Occipital lobe (tissue), 2 donors: ENCODE measurements around the gene PSMB11. TPM values are rescaled to one million over a fixed set of nuclear protein-coding genes. Genes with fewer than 3 reads are reported as not detected.
"Not testable (repeated sequence)": the region's sequence is repeated elsewhere in the genome, so short reads cannot be mapped to it uniquely, and the experiment has no call there.

Source experiments
- DNase-seq: peaks from one replicate; lab custom pipeline; 2025; lab: John Stamatoyannopoulos, UW
- total RNA-seq: library from RNA; depleted of rRNA; stranded (reverse); fragments of >200 nt; gene quantifications from one replicate; pipeline ENCODE4 v1.2.3, GENCODE V29; 2014

The PSMB11 gene, protein sequence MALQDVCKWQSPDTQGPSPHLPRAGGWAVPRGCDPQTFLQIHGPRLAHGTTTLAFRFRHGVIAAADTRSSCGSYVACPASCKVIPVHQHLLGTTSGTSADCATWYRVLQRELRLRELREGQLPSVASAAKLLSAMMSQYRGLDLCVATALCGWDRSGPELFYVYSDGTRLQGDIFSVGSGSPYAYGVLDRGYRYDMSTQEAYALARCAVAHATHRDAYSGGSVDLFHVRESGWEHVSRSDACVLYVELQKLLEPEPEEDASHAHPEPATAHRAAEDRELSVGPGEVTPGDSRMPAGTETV
- not detected for total RNA-seq

DNA sequence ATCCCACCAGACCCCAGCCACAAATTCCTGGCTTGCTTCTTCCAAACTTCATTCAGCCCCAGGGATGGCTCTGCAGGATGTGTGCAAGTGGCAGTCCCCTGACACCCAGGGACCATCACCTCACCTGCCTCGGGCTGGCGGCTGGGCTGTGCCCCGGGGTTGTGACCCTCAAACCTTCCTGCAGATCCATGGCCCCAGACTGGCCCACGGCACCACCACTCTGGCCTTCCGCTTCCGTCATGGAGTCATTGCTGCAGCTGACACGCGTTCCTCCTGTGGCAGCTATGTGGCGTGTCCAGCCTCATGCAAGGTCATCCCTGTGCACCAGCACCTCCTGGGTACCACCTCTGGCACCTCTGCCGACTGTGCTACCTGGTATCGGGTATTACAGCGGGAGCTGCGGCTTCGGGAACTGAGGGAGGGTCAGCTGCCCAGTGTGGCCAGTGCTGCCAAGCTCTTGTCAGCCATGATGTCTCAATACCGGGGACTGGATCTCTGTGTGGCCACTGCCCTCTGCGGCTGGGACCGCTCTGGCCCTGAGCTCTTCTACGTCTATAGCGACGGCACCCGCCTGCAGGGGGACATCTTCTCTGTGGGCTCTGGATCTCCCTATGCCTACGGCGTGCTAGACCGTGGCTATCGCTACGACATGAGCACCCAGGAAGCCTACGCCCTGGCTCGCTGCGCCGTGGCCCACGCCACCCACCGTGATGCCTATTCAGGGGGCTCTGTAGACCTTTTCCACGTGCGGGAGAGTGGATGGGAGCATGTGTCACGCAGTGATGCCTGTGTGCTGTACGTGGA, at the start of gene PSMB11:
TSS of gene PSMB11 (plus strand) at position 51 of the 804 bp plus-strand sequence. CDS start at position 65, 14 bp downstream.
- no peak for DNase-seq

DNA sequence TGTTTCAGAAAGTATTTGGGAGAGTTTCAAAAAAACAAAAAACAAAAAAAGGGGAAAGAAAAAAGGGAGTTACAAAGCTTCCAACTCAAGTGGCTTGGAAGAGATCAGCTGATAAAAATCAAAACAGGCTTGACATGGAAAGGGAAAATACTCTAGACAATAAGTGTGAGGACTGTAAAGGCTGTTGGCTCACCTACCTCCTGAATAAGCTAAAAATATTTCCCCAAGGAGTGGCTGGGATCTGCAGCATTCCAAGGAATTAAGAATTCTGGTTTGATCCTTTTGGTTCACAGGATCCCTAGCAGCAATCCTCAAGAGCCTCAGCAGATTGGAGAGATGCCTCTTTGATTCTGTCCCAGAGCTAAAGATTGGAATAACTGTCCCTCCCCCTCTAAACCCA, 48.5 kb upstream of the PSMB11 start:
- DNase-seq, result no peak

DNA sequence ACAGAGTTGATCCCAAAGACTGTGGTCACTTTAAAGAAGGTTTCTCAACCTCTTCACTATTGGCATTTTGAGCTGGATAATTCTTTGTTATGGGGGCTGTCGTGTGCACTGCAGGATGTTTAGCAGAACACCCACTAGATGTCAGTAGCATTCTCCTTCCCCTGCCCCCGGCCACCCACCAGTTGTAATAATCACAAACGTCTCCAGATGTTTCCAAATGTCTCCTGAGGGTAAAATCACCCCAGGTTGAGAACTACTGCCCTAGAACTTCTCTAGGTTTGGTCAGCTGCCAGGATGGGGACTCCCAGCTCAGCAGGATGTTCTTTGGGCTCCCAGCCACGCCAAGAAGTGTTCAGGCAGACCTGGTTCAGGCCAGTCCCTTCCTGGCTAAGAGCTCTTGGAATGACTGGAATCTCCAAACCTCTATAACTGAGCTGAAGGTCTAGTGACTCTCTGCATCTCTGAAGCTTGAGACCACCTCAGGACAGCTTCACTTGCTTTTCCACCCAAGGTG, 47.2 kb upstream of the PSMB11 start:
- DNase-seq, result no peak

DNA sequence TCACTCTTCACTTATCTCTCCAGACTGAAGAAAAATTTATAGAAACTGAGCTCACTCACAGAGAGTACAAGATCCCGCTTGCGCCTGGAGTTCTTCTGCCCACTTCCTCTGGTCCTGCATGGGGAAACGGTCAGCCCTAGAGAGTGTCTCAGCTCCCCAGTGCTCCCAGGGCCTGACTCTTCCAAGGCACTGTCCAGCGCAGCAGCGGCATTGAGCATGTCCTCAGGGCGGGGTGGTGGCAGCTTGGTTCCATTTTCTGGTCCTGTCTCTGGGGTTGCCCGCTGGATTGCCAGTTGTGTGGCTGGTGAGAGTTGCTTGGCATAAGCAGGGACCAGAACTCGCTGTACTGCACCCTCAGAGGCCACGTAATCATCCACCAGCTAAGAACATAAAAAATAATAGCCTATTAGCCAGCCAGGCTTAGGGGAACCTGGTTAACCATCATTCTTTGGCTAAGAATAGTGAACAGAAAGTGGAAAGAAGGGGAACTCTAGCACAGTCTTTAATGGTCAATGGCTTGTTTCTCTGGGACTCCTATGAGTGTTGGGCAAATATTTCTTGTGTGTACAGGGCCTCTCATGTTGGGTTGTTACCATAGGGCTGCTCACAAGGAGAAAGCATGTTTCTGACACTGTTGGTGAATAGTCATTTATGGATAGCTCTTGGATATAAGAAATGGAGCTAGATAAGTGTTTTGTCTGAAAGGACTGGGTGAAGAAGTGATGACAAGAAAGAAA, 46.0 kb upstream of the PSMB11 start:
- no peak for DNase-seq

DNA sequence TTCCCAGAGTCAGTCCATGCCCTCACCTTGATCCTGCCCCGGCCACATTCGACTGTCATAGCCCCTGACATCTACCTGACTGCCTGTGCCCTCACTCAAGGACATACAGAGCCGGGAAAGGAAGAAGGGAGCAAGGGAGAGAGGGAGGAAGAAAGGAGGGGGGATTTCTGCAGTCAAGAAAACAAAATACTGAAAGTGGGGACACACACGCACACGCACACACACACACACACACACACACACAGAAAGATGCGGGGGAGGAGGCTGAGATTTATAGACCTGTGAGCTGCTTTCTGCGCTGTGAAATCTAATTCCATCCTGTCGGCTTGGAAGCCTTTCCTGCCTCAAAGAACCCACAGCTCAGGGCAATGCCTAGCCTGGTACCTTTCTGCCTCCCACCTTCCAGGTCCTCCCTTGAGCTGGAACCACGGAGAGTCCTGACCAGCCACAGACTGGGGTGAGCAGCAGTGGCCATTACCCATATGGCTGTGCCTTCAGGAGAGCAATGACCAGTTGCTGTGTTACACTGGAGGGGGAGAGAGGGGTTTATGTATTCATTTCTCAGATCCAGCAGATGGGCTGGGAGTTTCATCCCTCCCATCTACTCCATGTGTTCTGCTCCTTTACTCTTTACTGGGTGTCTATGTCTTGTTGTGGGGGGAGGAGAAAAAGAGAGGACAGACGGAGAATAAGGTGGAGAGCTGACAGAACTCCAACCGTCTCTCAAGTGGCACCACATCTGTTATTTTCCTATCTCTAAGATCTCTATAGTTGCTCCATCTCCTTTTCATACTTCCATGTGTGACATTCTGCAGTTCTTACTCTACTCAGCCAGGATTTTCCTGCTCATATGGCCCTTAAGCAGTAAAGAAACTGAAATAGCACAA, 45.0 kb upstream of the PSMB11 start:
- peak; percentile 20 for DNase-seq

DNA sequence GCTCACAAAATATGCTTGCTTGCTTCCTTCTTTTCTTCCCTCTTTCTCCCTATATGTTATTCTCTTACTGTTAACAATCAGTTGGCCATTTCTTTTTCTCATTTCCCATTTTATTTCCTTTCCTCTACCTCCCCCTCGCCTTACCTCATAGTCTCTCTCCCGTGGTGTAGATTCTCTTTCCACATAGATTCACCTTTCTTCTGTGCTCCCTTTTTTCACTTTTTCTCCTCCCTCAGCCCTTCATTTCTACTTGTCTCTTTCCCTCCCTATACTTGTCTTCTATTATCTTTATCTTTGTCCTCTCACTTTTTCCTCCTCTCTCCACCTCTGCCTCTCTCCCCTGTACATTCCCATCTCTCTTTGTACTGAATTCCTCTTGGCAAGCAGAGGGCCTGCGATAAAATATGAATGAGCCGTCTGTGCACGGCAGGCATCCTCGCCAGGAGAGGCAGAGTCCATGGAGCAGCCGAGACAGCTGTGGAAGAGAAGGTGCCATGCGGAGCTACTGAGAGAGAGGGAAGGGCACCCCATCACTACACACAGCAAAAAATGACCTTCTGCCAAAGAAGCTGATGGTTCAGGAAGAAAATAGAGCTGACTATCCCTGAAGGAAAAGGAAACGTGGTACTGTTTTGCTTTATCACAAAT, 44.2 kb upstream of the PSMB11 start:
- DNase-seq, result no peak

DNA sequence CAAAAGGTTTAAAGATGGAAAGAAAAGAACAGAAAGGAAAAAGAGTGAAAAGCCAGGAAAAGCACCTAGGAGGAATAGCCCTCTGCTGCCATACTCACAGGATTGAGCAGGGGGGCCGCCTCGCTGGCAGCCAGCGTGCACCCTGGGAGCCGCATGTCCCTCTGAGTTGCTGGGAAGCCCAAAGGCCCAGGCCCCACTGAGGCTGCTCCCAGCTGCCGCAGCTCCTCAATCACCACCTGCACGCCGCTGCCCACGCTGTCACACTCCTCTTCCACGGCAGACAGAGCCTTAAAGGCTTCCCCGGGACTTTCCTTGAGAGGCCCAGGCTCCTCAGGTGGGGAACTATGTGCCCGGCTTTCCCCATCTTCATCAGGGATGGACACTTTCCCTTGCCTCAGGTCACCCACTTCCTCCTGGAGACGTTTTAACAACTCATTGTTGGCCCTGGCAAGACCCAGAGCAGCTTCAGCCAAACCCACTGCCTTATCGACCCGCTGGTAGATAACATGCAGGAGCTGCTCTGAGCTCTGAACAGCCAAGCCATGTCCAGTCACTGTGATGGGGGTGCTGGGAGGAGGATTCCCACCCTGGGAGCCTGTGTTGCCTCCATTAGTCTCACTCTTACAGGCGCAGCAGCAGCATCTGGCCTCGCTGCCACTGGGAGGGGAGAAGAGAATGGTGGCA, 43.5 kb upstream of the PSMB11 start:
- no peak for DNase-seq

DNA sequence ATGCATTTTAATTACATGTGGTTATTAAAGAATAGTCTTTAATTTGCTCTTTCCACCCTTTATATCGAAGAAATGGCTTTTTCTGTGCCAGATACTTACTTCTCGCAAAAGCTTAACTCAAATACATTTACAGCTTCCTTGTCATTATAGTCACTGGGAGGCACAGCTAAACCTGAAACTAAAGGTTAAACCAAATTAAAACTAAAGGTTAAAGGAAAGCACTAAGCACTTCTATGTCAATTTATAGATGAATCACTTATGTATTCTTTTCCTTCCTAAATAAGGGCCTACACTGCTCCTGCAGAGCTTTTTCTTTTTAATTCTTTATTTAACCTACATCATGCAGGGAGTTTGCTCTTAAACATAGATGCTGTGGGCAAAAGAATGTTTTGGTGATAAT, 41.2 kb upstream of the PSMB11 start:
- DNase-seq, result no peak

DNA sequence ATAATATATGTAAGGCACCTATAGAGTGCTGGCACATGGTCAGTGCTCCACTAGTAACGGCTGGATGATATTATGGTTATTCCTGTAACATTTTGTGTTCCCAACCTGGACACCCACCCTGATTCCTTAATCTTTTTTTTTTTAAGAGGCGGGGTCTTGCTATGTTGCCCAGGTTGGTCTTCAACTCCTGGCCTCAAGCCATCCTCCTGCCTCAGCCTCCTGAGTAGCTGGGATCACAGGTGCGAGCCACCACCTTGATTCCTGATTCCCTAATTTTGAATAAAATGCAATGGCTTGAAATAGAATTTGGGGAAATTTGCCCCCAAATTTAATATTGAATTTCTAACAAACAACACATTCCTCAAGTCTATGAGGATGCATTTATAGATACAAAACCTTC, 39.4 kb upstream of the PSMB11 start:
- no peak for DNase-seq

DNA sequence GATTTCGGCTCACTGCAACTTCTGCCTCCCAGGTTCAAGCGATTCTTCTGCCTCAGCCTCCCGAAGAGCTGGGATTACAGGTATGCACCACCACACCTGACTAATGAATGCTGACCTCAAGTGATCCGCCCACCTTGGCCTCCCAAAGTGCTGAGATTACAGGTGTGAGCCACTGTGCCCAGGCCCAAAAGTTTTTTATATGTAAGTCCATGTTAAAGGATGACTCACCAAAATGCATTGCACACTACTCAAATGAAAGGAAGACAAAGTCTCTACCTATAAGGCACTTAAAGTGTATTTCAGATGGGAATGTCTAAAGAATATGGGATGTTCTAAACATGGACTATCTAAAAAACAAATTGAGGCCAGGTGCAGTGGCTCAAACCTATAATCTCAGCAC, 37.7 kb upstream of the PSMB11 start:
- DNase-seq, result not testable (repeated sequence)

DNA sequence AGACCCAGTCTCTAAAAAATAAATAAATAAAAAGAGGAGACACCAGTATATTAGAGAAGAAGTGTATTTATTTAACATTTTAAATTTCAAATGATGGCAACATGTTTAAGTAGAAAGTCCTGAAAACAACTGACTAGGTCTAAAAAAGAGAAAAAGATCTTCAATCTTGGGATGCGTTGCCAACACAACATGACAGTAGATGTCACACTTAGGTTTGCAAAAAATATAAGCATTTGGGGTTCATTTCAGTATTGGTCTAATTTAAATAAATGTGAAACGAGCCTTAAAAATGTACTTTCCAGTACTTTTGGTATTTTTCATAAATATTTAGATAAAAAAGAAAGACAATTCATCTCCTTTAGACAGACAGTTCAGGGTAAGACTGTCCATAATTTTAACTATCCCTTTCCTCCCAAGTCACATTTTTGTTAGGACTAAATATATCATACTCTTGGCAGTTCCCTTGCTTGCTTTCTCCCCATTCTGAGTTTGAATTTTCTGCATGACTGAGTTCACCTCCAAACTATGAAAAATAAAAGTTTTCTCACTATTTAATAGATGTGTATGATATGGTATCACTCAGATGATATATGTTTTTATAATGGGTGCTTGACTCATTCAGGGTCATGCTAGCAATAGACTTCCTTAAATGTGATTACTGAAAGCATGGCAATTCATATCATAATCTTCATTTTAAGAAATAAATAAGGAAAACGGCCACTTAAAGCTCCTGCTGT, 36.4 kb upstream of the PSMB11 start:
- DNase-seq, result no peak

DNA sequence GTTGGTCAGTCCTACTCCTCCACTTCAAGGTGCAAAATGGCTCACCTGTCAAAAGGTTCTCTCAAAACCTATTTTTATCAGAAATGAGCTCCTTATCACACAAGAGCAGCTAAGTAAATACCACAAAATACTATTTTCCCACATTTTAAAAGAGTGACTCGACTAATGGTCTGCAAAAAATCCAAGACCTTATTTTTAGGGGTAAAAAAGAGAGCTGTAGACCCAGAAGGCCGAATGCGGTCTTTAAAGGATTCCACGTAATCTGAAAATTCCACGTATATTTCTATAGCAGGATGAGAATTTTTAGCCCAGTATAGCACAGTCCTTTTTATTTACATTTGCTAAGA, 35.9 kb upstream of the PSMB11 start:
- DNase-seq, result no peak

DNA sequence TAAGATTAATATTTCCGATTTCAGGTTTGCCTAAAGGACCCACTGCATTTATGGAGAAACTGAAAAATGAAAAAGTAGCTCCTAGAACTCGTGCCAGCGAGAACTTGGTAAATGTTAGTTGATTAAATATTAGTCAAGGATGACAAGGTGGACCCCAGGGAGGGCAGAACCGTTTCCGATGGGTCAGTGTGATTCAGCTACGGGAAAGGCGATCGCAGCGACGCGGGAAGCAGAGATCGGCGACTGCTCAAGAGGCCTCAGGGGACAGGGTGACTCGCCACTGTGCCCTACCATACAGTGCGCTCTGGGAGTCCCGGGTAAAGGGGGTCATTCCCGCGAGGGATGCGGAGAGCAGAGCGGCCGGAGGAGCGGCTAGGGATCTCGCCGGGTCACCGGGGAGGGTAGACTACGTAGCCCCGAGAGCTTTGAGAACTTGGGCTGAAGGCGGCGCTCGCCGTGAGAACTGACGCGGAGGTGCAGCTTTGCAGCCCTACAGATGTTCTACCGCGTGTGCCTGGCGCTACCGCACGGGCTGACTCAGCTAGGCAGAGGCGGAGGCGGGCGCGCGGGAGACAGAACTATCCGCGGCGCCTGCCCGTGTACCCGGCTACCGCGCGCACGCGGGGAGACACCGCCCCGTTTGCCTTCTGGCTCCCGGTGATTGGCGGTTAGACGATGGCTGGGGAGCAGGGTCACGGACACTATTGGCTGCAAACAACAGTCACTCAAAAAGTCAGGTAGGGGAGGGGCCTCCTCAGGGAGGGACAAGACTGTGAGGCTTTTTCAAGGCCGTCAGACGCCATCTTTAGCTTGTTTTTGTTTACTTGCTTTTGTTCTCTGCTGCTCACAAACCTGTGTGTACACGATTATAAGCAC, 35.2 kb upstream of the PSMB11 start:
- DNase-seq, result peak; percentile 99

DNA sequence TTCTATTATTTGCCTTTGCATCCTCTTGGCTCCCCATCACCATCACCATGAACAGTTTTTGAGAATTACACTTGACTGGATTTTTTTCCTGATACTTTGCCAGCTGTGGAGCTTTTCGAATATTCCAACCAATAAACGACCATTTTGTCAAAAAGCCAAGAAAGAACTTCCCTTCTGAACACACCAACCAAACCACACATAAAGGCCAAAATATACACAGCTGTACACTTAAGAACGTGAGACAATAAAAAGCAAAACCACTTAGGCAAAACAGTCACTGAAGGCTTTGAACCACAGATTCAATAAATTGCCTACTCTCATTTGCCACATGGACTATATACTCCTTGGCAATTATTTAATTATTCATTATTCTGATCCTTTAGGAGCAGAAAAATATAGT, 33.2 kb upstream of the PSMB11 start:
- DNase-seq, result no peak

DNA sequence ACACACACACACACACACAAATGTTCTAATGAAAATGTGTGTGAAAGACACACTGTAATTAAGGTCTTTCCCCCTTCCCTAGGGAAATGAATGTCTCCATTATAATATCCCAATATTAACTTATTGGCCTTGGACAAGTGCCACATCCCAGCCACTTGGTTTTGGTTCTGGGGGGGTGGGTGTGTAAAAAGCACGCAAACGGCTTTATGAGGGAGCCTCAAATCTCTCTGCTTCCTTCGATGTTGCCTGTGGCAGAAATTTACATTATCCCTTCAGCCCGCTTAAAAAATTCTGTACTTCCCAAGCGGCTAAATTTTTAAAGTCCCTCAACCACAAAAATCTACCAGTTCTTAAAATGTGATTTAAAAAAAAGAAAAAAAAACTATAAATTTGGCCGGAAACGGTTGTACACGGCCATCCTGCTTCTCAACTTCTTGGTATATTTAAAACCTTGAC, 32.5 kb upstream of the PSMB11 start:
- no peak for DNase-seq

DNA sequence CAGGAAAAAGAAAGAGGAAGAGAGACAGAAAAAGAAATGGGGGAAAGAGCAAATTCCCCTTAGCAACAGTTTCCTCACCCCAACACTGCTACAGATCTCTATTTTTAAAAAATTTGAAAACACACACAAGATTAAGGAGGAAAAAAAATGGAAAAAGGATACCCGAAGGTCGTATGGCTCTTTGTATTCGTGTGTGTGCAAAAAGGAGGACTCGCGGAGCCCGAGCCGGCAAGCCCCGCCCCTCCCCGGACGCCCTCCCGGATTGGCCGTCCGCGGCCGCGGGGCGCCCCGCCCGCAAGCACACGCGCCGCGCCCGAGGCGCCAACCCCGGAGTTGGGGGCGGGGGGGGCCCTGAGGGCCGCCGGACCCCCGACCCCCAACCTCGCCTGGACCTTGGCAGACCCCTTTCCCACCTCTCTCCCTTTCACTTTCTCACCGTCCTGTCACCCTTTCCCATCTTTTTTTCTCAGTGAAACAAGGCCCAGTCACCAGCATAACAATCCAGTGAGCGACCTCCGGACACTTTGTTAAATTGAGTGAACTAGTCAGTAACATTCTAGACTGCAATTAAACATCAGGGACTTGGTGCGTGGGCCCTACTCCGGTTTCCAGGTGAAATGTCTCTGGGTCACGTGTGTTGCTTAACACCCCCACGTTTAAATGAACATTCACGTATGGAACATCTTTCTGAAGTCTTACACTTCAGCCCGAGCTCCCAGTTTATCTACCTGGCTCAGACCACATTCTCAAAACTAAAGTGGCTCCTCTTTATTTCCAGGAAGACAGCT, 31.9 kb upstream of the PSMB11 start, which contains the start of gene C14orf93:
TSS of gene C14orf93 (minus strand) at position 205 of the 788 bp plus-strand sequence. CDS start 11,120 bp downstream, outside the sequence.
- DNase-seq, result peak; percentile 68

DNA sequence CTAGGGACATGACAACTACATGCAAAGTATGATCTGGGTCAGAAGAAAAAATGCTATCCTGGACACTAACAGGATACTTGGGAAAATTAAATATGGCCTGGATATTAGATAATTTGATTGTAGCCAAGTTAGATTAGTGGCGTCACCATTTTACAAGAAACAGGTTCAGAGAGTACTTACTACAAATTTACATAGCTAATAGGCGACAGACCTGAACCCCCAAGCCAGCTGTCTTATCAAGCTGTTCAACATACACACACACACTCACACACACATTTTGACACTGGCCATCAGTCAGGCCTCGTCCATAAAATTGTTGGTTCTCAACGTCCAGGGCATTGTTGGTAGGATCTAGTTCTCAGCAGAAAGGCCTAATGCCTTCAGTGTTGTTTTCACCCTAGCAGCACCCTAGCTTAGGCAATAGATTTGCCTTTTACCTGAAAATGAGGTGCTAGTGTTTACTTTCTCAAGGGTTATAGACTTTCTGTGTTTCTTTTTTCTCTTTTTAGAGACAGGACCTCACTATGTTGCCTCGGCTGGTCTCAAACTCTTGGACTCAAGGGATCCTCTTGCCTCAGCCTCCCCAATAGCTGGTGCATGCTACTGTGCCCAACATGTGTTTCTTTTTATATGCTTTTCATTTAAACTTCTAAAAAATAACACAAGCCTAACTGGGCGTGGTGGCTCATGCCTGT, 28.8 kb upstream of the PSMB11 start:
- no peak for DNase-seq
